DMS79 treated with DMSO at 0.1 percent for 48 hours (cell line): ENCODE results near the gene SLC6A11.

Experiments
- DNase-seq: peaks from one replicate; lab custom pipeline; 2025; lab: John Stamatoyannopoulos, UW

The SLC6A11 gene

GRCh38 chr3:10954740-10955139 is 138.7 kb downstream of the SLC6A11 start:
- no peak for DNase-seq

- no peak for DNase-seq
These were observed 139.9 kb downstream of the SLC6A11 start for GRCh38 chr3:10955711-10956453.

- DNase-seq: no peak
These were observed 140.5 kb downstream of the SLC6A11 start for GRCh38 chr3:10956531-10956930.

- no peak for DNase-seq
These were observed 141.0 kb downstream of the SLC6A11 start for GRCh38 chr3:10956986-10957385.

- peak; percentile 86 for DNase-seq
These were observed 142.1 kb downstream of the SLC6A11 start for GRCh38 chr3:10957976-10958749.

GRCh38 chr3:10960255-10960654 is 144.2 kb downstream of the SLC6A11 start:
- DNase-seq: no peak

- peak; percentile 18 for DNase-seq
These were observed 145.9 kb downstream of the SLC6A11 start for GRCh38 chr3:10961921-10962320.

GRCh38 chr3:10962481-10963036 is 146.5 kb downstream of the SLC6A11 start:
- peak; percentile 81 for DNase-seq

GRCh38 chr3:10964537-10965167 is 148.6 kb downstream of the SLC6A11 start:
- no peak for DNase-seq

GRCh38 chr3:10968401-10968800 is 152.4 kb downstream of the SLC6A11 start:
- no peak for DNase-seq

- DNase-seq: no peak
These were observed 154.4 kb downstream of the SLC6A11 start for GRCh38 chr3:10970306-10970960.

GRCh38 chr3:10972072-10972782 is 156.2 kb downstream of the SLC6A11 start:
- DNase-seq: no peak

GRCh38 chr3:10973046-10973595 is 157.1 kb downstream of the SLC6A11 start:
- DNase-seq: no peak

- DNase-seq: no peak
These were observed 158.1 kb downstream of the SLC6A11 start for GRCh38 chr3:10974131-10974530.

- no peak for DNase-seq
These were observed 158.8 kb downstream of the SLC6A11 start for GRCh38 chr3:10974746-10975375.

GRCh38 chr3:10975695-10976234 is 159.7 kb downstream of the SLC6A11 start:
- no peak for DNase-seq

- DNase-seq: no peak
These were observed 160.7 kb downstream of the SLC6A11 start for GRCh38 chr3:10976770-10977169.

GRCh38 chr3:10977892-10978510 is 162.0 kb downstream of the SLC6A11 start:
- no peak for DNase-seq

- no peak for DNase-seq
These were observed 162.9 kb downstream of the SLC6A11 start for GRCh38 chr3:10978956-10979355.

GRCh38 chr3:10980312-10980711 is 164.3 kb downstream of the SLC6A11 start:
- DNase-seq: no peak
